Neural progenitor cell (in vitro differentiated cells): ENCODE measurements around the gene KCNMB2. TPM values are rescaled to one million over a fixed set of nuclear protein-coding genes. Genes with fewer than 3 reads are reported as not detected.

Experiments used
- DNase-seq: peaks from one replicate; pipeline ENCODE4 v3.0.0-alpha.2; 2016; ENCODE audit warnings: low spot score
- H2AFZ ChIP-seq: fragments of 200-600 bp; sonication (generic); replicated peaks from 2 replicates; pipeline ENCODE4 v1.6.1; 2016; ENCODE audit warnings: antibody characterized with exemption
- H3F3A ChIP-seq: fragments of 200-600 bp; sonication (generic); 2 replicates; pipeline ENCODE4 v1.6.1; 2016; ENCODE audit warnings: antibody characterized with exemption, low read depth
- H3K27ac ChIP-seq: fragments of 200-600 bp; sonication (generic); 2 replicates; pipeline ENCODE4 v1.5.1; 2016; ENCODE audit warnings: mild to moderate bottlenecking
- H3K27me3 ChIP-seq: fragments of 200-600 bp; sonication (generic); 2 replicates; pipeline ENCODE4 v1.6.1; 2016; ENCODE audit warnings: mild to moderate bottlenecking, moderate library complexity
- H3K36me3 ChIP-seq: fragments of 200-600 bp; sonication (generic); 2 replicates; pipeline ENCODE4 v1.5.1; 2016
- H3K4me1 ChIP-seq: fragments of 200-600 bp; sonication (generic); 2 replicates; pipeline ENCODE4 v1.6.1; 2016; ENCODE audit warnings: mixed run types
- H3K4me2 ChIP-seq: fragments of 200-600 bp; sonication (generic); 2 replicates; pipeline ENCODE4 v1.6.1; 2016
- H3K4me3 ChIP-seq: fragments of 200-600 bp; sonication (generic); 2 replicates; pipeline ENCODE4 v1.5.1; 2016
- H3K79me2 ChIP-seq: fragments of 200-600 bp; sonication (generic); 2 replicates; pipeline ENCODE4 v1.6.1; 2016; ENCODE audit warnings: low read depth
- H3K9ac ChIP-seq: fragments of 200-600 bp; sonication (generic); 2 replicates; pipeline ENCODE4 v1.6.1; 2016
- H3K9me3 ChIP-seq: fragments of 200-600 bp; sonication (generic); 2 replicates; pipeline ENCODE4 v1.5.1; 2016; ENCODE audit warnings: low read depth
- H4K20me1 ChIP-seq: fragments of 200-600 bp; sonication (generic); 2 replicates; pipeline ENCODE4 v1.6.1; 2016; ENCODE audit warnings: low read depth
- H3K27ac Mint-ChIP-seq: 3 replicates; pipeline ENCODE4 v1.8.0; 2021; ENCODE audit warnings: mixed read lengths
- H3K27me3 Mint-ChIP-seq: 2 replicates; pipeline ENCODE4 v1.8.0; 2022; ENCODE audit warnings: low read depth, mild to moderate bottlenecking, inconsistent platforms, moderate library complexity, mixed read lengths; ENCODE audit not compliant: insufficient read depth
- H3K36me3 Mint-ChIP-seq: 3 replicates; pipeline ENCODE4 v1.8.0; 2021; ENCODE audit warnings: mixed read lengths
- H3K4me1 Mint-ChIP-seq: 3 replicates; pipeline ENCODE4 v1.8.0; 2021; ENCODE audit warnings: mixed read lengths
- H3K4me3 Mint-ChIP-seq: 3 replicates; pipeline ENCODE4 v1.8.0; 2021; ENCODE audit warnings: mild to moderate bottlenecking, moderate library complexity, mixed read lengths
- H3K9me3 Mint-ChIP-seq: 3 replicates; pipeline ENCODE4 v1.8.0; 2020; ENCODE audit warnings: mixed read lengths
- EZH2 ChIP-seq: fragments of 200-600 bp; sonication (generic); IDR thresholded peaks from 2 replicates; pipeline ENCODE4 v1.6.1; 2017; ENCODE audit warnings: antibody characterized with exemption, mild to moderate bottlenecking, moderate library complexity
- EZH2phosphoT487 ChIP-seq: fragments of 200-600 bp; sonication (generic); IDR thresholded peaks from 2 replicates; pipeline ENCODE4 v1.6.1; 2017; ENCODE audit warnings: antibody characterized with exemption
- total RNA-seq: library from RNA; depleted of rRNA; stranded (reverse); fragments of >200 nt; gene quantifications from 2 replicates; pipeline ENCODE4 v1.2.3, GENCODE V29; 2015; ENCODE audit warnings: low replicate concordance
- TF ChIP-seq, protein P1 (sequence below): fragments of 200-600 bp; sonication (generic); IDR thresholded peaks from 2 replicates; pipeline ENCODE4 v1.5.1; 2017; ENCODE audit warnings: antibody characterized with exemption, mild to moderate bottlenecking

The KCNMB2 gene
- total RNA-seq, 1 donor from 2014 or later, result not detected

- DNase-seq, result no peak
- Histone ChIP-seq H3K27me3 (no peaks in the 10 kb centered on the region), H3K79me2 (no peaks in the 10 kb centered on the region), H3K9me3 (no peaks in the 10 kb centered on the region), H3K27ac (no peak overlapping the region), H3F3A (no peaks in the 10 kb centered on the region), H3K4me1 (no peaks in the 10 kb centered on the region), H2AFZ (no peak overlapping the region), H3K4me3 (no peak overlapping the region), H3K9ac (no peak overlapping the region), H3K36me3 (no peaks in the 10 kb centered on the region), H3K4me2 (no peak overlapping the region), H4K20me1 (no peaks in the 10 kb centered on the region)
- H3K27ac Mint-ChIP-seq, result no peak overlapping the region
- no peak overlapping the region for H3K4me3 Mint-ChIP-seq
- peaks cover 3% of the 10 kb centered on the region for H3K36me3 Mint-ChIP-seq
- H3K4me1 Mint-ChIP-seq, result no peaks in the 10 kb centered on the region
- H3K9me3 Mint-ChIP-seq, result peaks cover 10% of the 10 kb centered on the region
- peaks cover 2% of the 10 kb centered on the region for H3K27me3 Mint-ChIP-seq
- TF ChIP-seq, protein P1, sequence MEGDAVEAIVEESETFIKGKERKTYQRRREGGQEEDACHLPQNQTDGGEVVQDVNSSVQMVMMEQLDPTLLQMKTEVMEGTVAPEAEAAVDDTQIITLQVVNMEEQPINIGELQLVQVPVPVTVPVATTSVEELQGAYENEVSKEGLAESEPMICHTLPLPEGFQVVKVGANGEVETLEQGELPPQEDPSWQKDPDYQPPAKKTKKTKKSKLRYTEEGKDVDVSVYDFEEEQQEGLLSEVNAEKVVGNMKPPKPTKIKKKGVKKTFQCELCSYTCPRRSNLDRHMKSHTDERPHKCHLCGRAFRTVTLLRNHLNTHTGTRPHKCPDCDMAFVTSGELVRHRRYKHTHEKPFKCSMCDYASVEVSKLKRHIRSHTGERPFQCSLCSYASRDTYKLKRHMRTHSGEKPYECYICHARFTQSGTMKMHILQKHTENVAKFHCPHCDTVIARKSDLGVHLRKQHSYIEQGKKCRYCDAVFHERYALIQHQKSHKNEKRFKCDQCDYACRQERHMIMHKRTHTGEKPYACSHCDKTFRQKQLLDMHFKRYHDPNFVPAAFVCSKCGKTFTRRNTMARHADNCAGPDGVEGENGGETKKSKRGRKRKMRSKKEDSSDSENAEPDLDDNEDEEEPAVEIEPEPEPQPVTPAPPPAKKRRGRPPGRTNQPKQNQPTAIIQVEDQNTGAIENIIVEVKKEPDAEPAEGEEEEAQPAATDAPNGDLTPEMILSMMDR, result no peak
- TF ChIP-seq EZH2 (no peak), EZH2phosphoT487 (no peak)
These were observed 304.8 kb downstream of the KCNMB2 start for GRCh38 chr3:178841011-178841410.

- Mint-ChIP-seq H3K36me3 (peaks cover 3% of the 10 kb centered on the region), H3K4me3 (no peak overlapping the region), H3K27ac (no peak overlapping the region), H3K4me1 (peaks cover 9% of the 10 kb centered on the region), H3K9me3 (peaks cover 6% of the 10 kb centered on the region), H3K27me3 (no peaks in the 10 kb centered on the region)
- Histone ChIP-seq H3K36me3 (no peaks in the 10 kb centered on the region), H3K9me3 (no peaks in the 10 kb centered on the region), H3F3A (no peaks in the 10 kb centered on the region), H3K79me2 (no peaks in the 10 kb centered on the region), H3K4me1 (no peaks in the 10 kb centered on the region), H3K27ac (no peak overlapping the region), H3K4me2 (no peak overlapping the region), H3K4me3 (no peak overlapping the region), H2AFZ (no peak overlapping the region), H3K9ac (no peak overlapping the region), H4K20me1 (no peaks in the 10 kb centered on the region), H3K27me3 (no peaks in the 10 kb centered on the region)
- TF ChIP-seq EZH2phosphoT487 (no peak), EZH2 (no peak)
- TF ChIP-seq, protein P1, result no peak
- DNase-seq, result no peak
These were observed 308.7 kb downstream of the KCNMB2 start for GRCh38 chr3:178844916-178845315.

DNA sequence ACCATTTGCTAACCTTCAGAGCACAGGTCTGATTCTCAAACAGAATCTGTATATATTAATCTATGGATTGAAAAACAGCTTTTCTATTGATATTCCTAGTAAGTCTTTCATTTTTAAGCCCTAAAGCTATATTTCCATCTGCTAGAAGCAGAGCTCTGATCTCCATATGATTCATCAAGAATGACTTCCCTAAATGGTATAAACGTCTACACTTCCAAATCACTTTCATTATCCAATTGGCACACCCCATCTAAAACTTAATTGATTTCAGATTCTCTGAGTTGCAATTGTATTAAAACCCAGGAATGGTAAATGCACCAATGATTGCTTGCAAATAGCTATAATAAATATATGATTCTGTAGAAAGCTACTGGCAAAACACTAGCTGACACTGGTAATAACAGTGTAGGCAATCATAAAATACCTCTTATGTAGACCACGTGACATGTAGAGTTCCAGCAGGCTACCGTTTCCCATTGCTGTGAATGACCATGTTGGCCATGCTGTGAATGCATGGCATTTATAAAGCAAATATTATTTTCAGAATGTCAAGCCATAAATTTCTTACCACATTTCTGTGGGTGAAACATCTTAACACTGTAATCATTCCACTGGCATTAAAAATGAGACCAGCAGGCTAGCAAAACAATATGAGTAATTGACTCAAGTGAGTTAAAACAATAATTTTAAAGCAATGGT lies 309.3 kb downstream of the KCNMB2 start:
- no peak overlapping the region for H3K27ac ChIP-seq
- H3F3A ChIP-seq, result no peaks in the 10 kb centered on the region
- no peaks in the 10 kb centered on the region for H3K4me1 ChIP-seq
- H3K9me3 ChIP-seq, result no peaks in the 10 kb centered on the region
- no peak for DNase-seq
- H3K4me3 ChIP-seq, result no peak overlapping the region
- Mint-ChIP-seq H3K36me3 (peaks cover 3% of the 10 kb centered on the region), H3K9me3 (peaks cover 6% of the 10 kb centered on the region), H3K4me1 (peaks cover 9% of the 10 kb centered on the region), H3K4me3 (no peak overlapping the region), H3K27ac (no peak overlapping the region), H3K27me3 (no peaks in the 10 kb centered on the region)
- H3K27me3 ChIP-seq, result no peaks in the 10 kb centered on the region
- H3K4me2 ChIP-seq, result no peak overlapping the region
- TF ChIP-seq EZH2phosphoT487 (no peak), EZH2 (no peak)
- TF ChIP-seq, protein P1, result no peak
- no peaks in the 10 kb centered on the region for H4K20me1 ChIP-seq
- no peak overlapping the region for H2AFZ ChIP-seq
- H3K36me3 ChIP-seq, result no peaks in the 10 kb centered on the region
- H3K79me2 ChIP-seq, result no peaks in the 10 kb centered on the region
- no peak overlapping the region for H3K9ac ChIP-seq
